ENCODE results near the gene NOTUM.

- TF ChIP-seq POLR2A (IDR thresholded peaks at IDR 0.05) (no peak), CTCF (IDR thresholded peaks at IDR 0.05) (no peak)
Measured at GRCh38 chr17:82005701-82006348, 44.8 kb upstream of the NOTUM start.
